HG03135 (cell line): Measurements from ENCODE around the gene RANBP17.
"Not testable (repeated sequence)": the region's sequence is repeated elsewhere in the genome, so short reads cannot be mapped to it uniquely, and the experiment has no call there.

Source experiments
- ATAC-seq: cut with Tn5 transposase; IDR thresholded peaks from one replicate; pipeline ENCODE4 v1.9.1; 2021; ENCODE audit warnings: mild to moderate bottlenecking, moderate library complexity; ENCODE audit not compliant: unreplicated experiment

Gene RANBP17

GRCh38 chr5:171283753-171284152 lies 421.9 kb downstream of the RANBP17 start:
- ATAC-seq = no peak

- no peak for ATAC-seq
Observed at GRCh38 chr5:171285465-171285864, 423.6 kb downstream of the RANBP17 start.

GRCh38 chr5:171288066-171288465 lies 426.2 kb downstream of the RANBP17 start:
- no peak for ATAC-seq

- no peak for ATAC-seq
Observed at GRCh38 chr5:171291371-171291770, 429.6 kb downstream of the RANBP17 start.

- no peak for ATAC-seq
Observed at GRCh38 chr5:171295299-171295698, 433.5 kb downstream of the RANBP17 start.

- no peak for ATAC-seq
Observed at GRCh38 chr5:171295801-171296200, 434.0 kb downstream of the RANBP17 start.

GRCh38 chr5:171297941-171298340 lies 436.1 kb downstream of the RANBP17 start:
- not testable (repeated sequence) for ATAC-seq

GRCh38 chr5:171299228-171299627 lies 437.4 kb downstream of the RANBP17 start:
- ATAC-seq = no peak

GRCh38 chr5:171299851-171300250 lies 438.0 kb downstream of the RANBP17 start:
- no peak for ATAC-seq

GRCh38 chr5:171300358-171300757 lies 438.5 kb downstream of the RANBP17 start:
- ATAC-seq = no peak

GRCh38 chr5:171306166-171306565 lies 444.3 kb downstream of the RANBP17 start:
- no peak for ATAC-seq

GRCh38 chr5:171306781-171307591 lies 445.2 kb downstream of the RANBP17 start:
- ATAC-seq = no peak

- no peak for ATAC-seq
Observed at GRCh38 chr5:171307789-171308452, 446.1 kb downstream of the RANBP17 start.

- no peak for ATAC-seq
Observed at GRCh38 chr5:171308453-171309275, 446.8 kb downstream of the RANBP17 start, which contains the start of gene TLX3. TLX3 (plus strand) TSS chr5:171309248; CDS start chr5:171309366, 118 bp downstream.

GRCh38 chr5:171309276-171310211 lies 447.7 kb downstream of the RANBP17 start:
- no peak for ATAC-seq

GRCh38 chr5:171310212-171310818 lies 448.5 kb downstream of the RANBP17 start:
- ATAC-seq = no peak

GRCh38 chr5:171310819-171311321 lies 449.1 kb downstream of the RANBP17 start:
- no peak for ATAC-seq

- ATAC-seq = no peak
Observed at GRCh38 chr5:171311322-171312077, 449.7 kb downstream of the RANBP17 start.
